GM12873 (cell line): Measurements from ENCODE around the gene ADCY5.

Experiments used
- CTCF ChIP-seq: IDR thresholded peaks from 2 replicates; pipeline ENCODE4 v1.5.1; 2012; ENCODE audit warnings: low read depth, mild to moderate bottlenecking, moderate library complexity, low read length, control low read depth; ENCODE audit not compliant: insufficient read depth; ENCODE audit errors: missing control alignments

The ADCY5 gene

GRCh38 chr3:123353850-123354233, 95.0 kb downstream of the ADCY5 start:
- no peak for TF ChIP-seq CTCF

GRCh38 chr3:123353227-123353849, 95.6 kb downstream of the ADCY5 start:
- TF ChIP-seq CTCF = no peak

- no peak for TF ChIP-seq CTCF
Measured at GRCh38 chr3:123352134-123352554, 96.7 kb downstream of the ADCY5 start.

- no peak for TF ChIP-seq CTCF
Measured at GRCh38 chr3:123351501-123351900, 97.4 kb downstream of the ADCY5 start.

- TF ChIP-seq CTCF = no peak
Measured at GRCh38 chr3:123350971-123351370, 97.9 kb downstream of the ADCY5 start.

- no peak for TF ChIP-seq CTCF
Measured at GRCh38 chr3:123349566-123350435, 99.1 kb downstream of the ADCY5 start.

GRCh38 chr3:123349201-123349535, 99.7 kb downstream of the ADCY5 start:
- TF ChIP-seq CTCF = no peak
